HG03520 (cell line): Measurements from ENCODE around the gene LRRC10.
A peak's percentile ranks its signal among the peaks of the same experiment; 100 is the strongest.
"Not testable (repeated sequence)": the region's sequence is repeated elsewhere in the genome, so short reads cannot be mapped to it uniquely, and the experiment has no call there.

Source experiments
- ATAC-seq: cut with Tn5 transposase; IDR thresholded peaks from one replicate; pipeline ENCODE4 v1.9.1; 2021; ENCODE audit warnings: mild to moderate bottlenecking, moderate library complexity; ENCODE audit not compliant: unreplicated experiment

The LRRC10 gene

GRCh38 chr12:69620077-69620476 is 9.4 kb upstream of the LRRC10 start:
- no peak for ATAC-seq

DNA sequence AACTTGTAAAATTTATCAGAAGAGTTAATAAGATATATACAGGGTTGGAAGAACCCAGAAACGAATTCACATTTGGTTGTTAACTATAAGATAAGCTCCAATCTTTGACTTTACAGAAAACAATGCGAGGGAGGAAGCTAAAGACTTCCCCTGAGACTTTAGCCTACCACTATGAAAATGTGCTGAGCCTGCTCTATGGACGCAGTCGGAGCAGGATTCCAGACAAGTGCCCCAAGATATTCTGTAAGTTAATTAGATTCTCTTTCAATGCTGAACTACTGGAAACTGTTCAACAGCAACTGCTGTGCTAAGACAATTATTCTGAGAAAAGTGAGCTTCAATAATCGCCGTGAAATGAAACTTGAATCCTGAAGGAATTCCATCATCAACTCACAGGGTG is 8.3 kb upstream of the LRRC10 start:
- ATAC-seq = no peak

- no peak for ATAC-seq
These were observed 5.3 kb upstream of the LRRC10 start for GRCh38 chr12:69616025-69616424.

GRCh38 chr12:69613351-69613750 is 2.6 kb upstream of the LRRC10 start:
- ATAC-seq = no peak

- no peak for ATAC-seq
These were observed 581 bp downstream of the LRRC10 start for GRCh38 chr12:69610126-69610525.

DNA sequence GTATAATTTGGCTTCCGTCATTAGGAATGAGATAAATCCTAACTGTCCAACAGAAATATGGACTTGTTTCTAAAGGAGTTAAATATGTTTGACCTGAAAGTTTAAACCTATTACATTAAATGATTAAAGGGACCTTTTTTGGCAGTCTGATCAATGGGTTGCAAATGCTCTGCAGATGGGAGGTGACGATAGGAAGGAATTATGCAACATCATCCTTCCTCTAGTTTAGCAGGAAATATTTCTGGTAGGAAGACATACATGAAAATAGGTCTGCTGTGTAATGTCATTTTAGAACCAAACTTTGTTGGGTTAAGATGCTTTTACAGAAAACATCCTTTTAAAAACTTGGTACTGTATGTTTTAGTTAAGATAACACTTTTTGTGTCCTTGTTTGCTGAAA is 2.6 kb downstream of the LRRC10 start:
- no peak for ATAC-seq

GRCh38 chr12:69604275-69604674 is 6.4 kb downstream of the LRRC10 start:
- ATAC-seq = not testable (repeated sequence)

DNA sequence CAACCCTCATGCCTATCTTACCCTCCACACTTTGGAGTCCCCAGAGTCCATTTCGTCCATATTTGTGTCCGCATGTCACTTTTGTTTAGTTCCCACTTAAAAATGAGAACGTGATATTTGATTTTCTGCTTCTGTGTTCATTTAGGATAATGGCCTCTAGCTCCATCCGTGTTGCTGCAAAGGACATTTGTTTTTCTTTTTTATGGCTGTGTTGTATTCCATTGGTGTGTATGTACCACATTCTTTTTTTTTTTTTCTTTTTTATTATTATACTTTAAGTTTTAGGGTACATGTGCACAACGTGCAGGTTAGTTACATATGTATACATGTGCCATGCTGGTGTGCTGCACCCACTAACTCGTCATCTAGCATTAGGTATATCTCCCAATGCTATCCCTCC is 7.2 kb downstream of the LRRC10 start:
- ATAC-seq = not testable (repeated sequence)

- no peak for ATAC-seq
These were observed 7.8 kb downstream of the LRRC10 start for GRCh38 chr12:69602954-69603353.

- no peak for ATAC-seq
These were observed 8.6 kb downstream of the LRRC10 start for GRCh38 chr12:69601962-69602685.

- no peak for ATAC-seq
These were observed 9.9 kb downstream of the LRRC10 start for GRCh38 chr12:69600804-69601203.

- no peak for ATAC-seq
These were observed 12.4 kb downstream of the LRRC10 start for GRCh38 chr12:69598174-69598753.

DNA sequence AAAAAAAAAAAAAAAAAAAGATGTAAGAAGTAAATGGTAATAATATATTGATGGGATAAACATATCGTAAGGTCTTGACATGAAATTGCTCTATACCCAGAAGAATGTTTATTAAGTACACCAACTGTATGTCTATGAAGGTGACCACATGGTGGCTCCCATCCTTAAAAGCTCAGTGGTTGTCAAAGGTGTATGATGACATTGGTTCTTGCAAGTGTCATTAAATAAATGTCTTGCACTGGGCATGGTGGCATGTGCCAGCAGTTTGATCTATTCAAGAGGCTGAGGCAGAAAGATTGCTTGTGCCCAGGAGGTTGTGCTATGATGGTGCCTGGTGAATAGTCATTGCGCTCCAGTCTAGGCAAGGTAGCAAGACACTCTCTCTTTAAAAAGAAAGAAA is 15.0 kb downstream of the LRRC10 start:
- ATAC-seq = no peak

DNA sequence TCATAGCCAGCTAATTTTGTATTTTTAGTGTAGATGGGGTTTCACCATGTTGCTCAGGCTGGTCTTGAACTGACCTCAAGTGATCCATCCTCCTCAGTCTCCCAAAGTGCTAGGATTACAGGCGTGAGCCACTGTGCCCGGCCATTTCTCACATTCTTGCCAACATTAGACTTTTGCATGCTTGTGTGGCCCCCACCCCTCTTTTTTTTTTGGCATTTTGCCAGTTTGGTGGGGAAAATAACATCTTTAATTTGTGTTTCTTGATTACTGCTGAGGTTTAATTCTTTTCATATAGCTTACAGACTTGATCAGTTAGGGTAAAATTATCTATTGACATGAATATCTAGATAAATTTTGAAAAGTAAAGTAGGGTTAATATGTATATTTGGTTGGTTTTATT is 21.6 kb downstream of the LRRC10 start:
- no peak for ATAC-seq

GRCh38 chr12:69588527-69588926 is 22.2 kb downstream of the LRRC10 start:
- ATAC-seq = no peak

DNA sequence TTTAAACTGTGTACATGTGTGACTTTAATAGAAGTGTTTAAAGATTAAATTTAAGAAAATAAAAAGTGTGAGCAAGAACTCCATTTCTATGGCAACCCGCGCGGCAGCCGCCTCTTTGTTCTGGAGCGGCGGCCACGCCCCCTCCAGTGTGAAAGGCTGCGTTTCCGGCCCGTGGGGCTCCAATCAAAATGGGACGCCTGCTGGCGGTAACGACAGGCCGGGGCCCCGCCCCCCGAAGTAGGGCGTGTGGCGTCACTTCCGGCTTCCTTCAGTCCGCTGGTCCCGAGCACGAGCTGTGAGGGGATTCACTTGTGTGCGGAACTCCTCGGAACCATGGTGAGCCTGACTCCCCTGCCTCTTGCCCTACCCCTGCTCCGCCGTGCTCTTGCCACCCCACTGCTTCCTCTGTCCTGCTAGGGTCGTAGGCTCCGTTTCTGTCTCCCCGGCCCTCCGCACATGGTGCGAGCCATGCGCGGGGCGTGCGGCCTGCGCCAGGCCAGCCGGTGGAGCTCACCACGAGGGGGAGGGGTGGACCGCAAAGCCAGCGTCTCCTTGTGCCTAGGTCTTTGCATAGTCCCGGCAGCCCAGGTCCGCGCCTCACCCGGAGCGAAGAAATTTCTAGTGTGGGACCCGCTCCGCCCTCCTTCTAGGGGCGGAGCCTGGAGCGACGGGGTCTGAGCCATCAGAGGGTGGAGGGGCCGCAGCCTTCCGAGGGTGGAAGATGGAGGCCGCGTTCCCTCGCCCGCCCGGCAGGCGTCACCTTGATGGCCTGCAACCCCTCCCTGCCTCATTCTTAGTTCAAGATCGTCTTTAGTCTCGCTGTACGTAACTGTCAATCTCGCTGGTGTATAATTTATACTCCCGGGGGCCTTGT is 25.3 kb downstream of the LRRC10 start, which contains the start of gene CCT2:
Gene CCT2 (plus strand): TSS at position 271 of the 874 bp plus-strand sequence. CDS start 63 bp downstream, at position 334.
- ATAC-seq = peak; percentile 91

DNA sequence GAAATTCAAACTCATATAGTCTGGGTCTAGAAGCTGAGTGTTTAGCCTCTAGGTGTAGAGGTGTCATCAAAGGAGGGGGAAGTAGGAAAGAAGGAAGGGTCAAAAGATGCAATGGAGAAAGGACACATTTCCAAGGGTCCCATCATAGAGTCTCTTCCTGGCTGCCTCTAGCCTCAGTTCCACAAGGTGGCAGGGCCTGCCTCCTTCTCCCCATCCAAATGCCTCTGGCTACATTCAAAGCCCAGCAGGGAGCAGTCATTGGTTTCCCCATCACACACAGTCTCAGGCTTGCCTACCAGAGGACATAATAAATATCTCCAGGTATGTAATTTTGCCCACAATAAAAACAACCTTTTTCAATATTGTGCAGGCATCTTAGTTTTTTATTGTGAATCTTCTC is 27.5 kb downstream of the LRRC10 start:
- no peak for ATAC-seq

GRCh38 chr12:69580074-69580473 is 30.6 kb downstream of the LRRC10 start:
- no peak for ATAC-seq

DNA sequence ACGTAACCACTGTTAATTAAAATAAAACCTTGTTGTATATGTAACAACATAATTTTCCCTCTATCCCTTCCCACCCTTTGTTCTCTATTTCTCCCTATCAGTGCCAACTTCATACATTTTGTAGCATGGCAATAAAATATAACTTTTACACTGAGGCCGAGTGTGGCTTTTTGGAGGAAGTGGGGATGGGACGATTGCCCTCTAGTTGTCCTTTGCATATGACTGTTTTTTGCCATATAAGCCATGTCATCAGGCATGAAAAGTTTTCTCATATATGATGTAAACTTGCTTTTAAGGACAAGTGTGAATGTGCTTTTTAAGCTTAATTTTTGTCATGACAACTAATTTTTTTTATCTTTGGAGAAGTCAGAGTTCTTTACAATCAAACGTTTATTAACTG is 31.7 kb downstream of the LRRC10 start:
- no peak for ATAC-seq

GRCh38 chr12:69578283-69578682 is 32.4 kb downstream of the LRRC10 start:
- no peak for ATAC-seq

DNA sequence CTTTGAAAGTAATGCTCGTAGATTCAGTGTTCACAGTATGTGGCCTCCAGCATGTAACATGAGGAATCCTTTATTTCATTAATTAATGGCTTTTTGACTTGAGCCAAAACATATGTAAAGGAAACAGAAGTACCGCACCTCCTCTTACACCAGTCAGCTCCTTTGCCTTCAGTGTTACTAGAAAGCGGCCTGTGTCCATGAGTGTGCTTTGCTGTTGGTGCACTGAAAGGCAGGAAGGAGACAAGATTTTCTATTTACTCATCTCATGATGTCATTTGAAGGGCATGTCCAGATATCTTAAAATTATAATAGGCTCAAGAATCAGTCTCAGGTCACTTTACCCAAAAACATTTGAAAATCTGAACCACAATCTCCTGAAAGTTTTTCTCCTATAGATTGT is 35.4 kb downstream of the LRRC10 start:
- ATAC-seq = no peak
